Activated T-cell treated with anti-CD3 and anti-CD28 coated beads for 1 hour (primary cell): Measurements from ENCODE around the gene HMG20B.
"Not testable (repeated sequence)": the region's sequence is repeated elsewhere in the genome, so short reads cannot be mapped to it uniquely, and the experiment has no call there.

Experiments used
- DNase-seq: peaks from one replicate; pipeline ENCODE4 v3.0.0-alpha.2; 2020; ENCODE audit warnings: low read depth

The HMG20B gene

DNA sequence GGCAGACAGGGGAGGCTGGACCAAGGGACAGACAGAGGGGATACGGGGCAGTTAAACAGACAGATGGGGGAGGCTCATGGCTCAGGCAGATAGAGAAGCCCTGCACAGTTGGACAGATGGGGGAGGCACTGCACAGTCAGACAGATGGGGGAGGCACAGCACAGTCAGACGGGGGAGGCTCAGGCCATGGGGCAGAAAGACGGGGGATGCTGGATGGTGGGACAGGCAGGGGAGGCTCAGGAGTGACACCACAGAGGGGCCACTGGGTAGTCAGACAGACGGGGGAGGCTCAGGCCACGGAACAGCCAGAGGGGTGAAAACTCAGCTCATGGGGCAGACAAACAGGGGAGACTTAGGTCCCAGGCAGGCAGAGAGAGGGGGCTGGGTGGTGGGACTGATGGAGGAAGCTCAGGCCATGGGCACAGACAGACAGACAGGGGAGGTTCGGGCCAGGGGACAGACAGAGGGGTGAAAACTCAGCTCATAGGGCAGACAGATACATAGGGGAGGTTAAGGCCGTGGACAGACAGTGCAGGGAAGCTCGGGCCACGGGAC, 16.2 kb upstream of the HMG20B start:
- no peak for DNase-seq

GRCh38 chr19:3556978-3557460, 15.7 kb upstream of the HMG20B start:
- DNase-seq = peak; percentile 52

- DNase-seq = peak; percentile 94
These were observed 15.1 kb upstream of the HMG20B start, which contains the start of gene MFSD12 for GRCh38 chr19:3557461-3558248. Gene MFSD12 (minus strand): TSS chr19:3557586. CDS start chr19:3557403, 183 bp downstream.

DNA sequence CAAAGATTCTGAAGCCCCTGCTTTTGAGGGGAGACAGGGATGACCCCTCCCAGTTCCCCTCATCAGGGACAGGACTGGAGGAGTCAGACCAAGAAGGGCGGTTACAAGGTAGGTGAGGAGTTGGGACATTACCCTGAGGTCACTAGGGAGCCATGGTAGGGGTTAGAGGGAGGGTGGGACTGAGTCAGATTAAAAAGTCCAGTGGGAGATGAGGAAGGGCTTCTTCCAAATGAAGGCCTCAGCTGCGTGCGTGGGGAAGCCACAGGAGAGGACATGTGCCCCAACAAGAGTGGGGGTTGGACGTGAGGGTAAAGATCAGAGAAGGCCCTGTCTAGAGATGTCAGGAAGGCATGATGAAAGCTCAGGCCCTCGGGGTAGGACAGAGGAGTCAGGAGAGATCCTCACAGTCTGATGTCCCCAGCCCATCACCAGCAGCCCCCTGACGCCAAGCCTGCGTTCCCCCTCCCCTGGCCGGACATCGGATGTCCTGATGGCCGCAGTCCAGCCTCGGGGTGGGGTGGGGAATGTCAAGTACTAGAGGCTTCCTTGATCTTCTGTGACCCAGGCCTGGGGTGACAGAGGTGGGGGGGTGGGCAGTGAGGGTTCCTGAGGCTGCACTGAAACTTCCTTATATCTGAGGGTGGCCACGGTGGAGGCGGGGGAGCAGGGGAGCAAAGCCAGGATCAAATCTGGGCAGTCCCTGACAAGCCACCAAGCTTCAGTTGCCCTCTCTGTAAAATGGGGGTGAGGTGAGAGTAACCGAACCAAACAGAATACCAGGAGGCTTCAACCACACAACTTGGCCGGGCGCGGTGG, 8.8 kb upstream of the HMG20B start:
- DNase-seq = no peak

GRCh38 chr19:3565139-3565538, 7.6 kb upstream of the HMG20B start:
- no peak for DNase-seq

- DNase-seq = not testable (repeated sequence)
These were observed 2.7 kb upstream of the HMG20B start for GRCh38 chr19:3570042-3570441.

- no peak for DNase-seq
These were observed 2.1 kb upstream of the HMG20B start for GRCh38 chr19:3570606-3571011.

DNA sequence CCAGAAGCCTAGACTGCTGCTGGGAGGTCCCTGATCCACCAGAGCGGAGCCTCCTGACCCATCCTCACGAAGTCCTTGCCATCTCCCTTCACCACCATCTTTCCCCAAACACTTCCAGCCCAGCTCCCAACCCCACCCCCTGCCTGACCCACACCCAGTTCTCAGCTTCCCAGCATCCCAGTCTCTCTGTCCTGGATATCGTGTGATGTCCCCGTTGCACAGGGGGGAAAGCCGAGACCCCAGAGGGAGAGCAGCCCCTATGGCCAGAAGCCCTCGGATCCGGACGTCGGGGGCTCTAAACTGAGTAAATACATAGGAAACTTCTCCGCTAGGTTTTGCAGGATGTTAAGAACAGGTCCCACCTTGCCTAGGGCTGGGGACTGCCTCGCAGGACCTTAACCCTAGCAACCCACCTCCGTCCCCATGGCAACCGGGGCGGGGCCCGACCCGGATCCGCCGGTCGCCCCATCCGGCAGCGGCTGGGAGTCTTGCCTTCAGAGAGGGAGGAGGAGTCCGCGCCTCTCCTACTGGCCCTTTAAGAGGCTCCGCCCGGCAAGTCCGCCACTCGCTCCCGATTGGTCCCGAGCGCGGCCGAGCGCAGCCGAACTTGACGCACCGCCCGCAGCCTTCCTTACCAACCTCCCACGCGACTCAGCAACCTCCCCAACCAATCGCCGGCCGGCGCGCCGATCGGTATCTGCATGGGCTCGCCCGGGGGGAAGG, 451 bp upstream of the HMG20B start:
- peak; percentile 99 for DNase-seq

GRCh38 chr19:3573162-3573857, 566 bp downstream of the HMG20B start:
- DNase-seq = no peak

DNA sequence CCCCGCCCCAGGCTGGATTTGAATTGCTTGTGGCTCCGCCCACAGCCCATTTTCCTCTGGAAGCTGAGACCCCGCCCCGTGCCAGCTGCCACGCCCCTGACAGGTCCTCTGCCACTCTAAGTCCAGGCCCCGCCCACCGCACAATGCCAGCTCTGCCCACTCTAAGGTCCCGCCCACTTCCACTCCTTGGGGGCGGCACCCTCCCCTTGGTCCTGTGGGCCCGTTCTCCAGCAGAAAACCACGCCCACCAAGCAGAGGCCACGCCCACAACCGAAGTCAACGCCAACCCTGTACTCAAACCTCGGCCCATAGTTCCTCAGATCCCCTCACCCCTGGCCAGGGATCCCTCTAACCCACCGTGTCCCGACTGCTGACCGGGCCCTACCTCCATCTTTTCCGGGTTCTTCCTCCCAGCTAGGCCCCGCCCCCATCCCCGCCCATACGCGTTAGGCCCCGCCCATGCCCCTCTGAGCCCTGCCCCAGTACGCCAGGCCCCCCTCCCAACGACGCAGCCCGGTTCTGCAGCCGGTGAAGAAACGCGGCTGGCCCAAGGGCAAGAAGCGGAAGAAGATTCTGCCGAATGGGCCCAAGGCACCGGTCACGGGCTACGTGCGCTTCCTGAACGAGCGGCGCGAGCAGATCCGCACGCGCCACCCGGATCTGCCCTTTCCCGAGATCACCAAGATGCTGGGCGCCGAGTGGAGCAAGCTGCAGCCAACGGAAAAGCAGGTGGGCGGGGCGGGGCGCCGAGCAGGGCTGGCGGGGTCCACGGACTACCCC, 1.3 kb downstream of the HMG20B start:
- peak; percentile 64 for DNase-seq

DNA sequence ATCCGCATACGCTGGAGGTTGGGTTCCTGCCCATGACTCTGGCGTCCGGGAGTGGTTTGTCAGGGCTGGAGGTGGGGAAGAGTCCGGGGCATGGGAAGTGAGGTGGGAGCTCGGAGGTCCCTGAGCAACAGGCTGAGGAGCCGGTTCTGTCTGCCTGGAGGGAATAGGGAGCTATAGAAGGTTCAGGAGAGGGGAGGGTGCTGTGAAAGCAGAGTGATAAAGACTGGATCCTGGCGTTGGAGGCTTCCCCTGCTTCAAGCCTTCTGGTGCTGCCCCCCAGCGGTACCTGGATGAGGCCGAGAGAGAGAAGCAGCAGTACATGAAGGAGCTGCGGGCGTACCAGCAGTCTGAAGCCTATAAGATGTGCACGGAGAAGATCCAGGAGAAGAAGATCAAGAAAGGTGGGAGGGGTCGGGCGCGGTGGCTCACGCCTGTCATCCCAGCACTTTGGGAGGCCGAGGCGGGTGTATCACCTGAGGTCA, 2.6 kb downstream of the HMG20B start:
- no peak for DNase-seq

GRCh38 chr19:3575949-3576673, 3.4 kb downstream of the HMG20B start:
- DNase-seq = no peak

- no peak for DNase-seq
These were observed 4.1 kb downstream of the HMG20B start for GRCh38 chr19:3576696-3577443.

- no peak for DNase-seq
These were observed 5.1 kb downstream of the HMG20B start for GRCh38 chr19:3577723-3578344.

DNA sequence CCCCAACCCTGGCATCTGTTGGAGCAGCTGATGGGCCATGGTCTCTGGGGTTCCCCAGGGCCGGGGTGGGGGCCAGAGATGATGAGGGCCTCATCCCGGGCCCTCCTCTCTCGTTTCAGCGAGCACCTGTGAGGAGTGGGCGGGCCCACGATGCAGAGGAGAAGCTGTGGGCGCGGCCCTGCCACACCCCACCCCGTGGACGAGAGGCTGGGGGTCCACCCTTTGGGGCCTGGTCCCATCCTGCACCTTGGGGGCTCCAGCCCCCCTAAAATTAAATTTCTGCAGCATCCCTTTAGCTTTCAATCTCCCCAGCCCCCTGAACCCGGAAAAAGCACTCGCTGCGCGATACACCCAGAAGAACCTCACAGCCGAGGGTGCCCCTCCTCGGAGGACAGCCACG, 5.6 kb downstream of the HMG20B start:
- DNase-seq = no peak

DNA sequence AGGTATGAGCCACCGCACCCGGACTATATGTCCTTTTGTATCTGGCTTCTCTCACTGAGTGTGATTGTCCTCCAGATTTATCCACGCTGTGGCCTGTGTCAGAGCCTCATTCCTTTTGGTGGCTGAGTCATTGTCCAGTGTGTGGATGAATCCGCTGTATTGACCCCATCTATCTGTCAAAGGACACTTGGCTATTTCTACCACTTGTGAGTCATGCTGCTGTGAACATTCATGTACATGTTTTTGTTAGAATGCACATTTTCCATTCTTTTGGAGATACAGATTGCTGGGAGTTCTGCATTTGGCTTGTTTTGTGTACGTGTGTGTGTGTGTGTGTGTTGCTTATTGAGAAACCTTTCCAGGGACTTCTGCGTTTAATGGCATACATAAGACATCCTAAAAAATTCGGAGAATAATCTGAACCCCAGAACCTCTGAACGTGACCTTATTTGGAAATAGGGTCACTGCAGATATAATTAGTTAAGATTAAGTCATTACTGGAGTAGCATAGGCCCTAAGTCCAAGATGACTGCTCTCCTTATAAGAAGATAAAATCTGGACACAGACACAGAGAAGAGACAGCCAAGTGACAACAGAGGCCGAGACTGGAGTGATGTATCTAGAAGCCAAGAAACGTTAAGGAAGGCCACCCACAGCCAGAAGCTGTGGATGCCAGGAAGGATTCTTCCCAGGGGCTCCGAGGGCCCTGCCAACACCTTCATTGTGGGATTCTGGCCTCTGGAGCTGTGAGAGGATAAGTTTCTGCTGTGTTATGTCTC, 7.6 kb downstream of the HMG20B start:
- no peak for DNase-seq

GRCh38 chr19:3581792-3582191, 9.0 kb downstream of the HMG20B start:
- DNase-seq = not testable (repeated sequence)
